ENCODE data around the gene PRKAG1.

GRCh38 chr12:48954061-48954460 is 64.5 kb downstream of the PRKAG1 start:
- TF ChIP-seq CTCF (IDR thresholded peaks at IDR 0.05) (no peak), POLR2A (IDR thresholded peaks at IDR 0.05) (no peak)

Measured in adrenal gland (tissue), 5 donors.